ENCODE measurements around the gene XPO6. TPM values are rescaled to one million over a fixed set of nuclear protein-coding genes. Genes with fewer than 3 reads are reported as not detected.

Gene XPO6
- total RNA-seq, 1 donor from 2014 or later = 59.4 TPM

DNA sequence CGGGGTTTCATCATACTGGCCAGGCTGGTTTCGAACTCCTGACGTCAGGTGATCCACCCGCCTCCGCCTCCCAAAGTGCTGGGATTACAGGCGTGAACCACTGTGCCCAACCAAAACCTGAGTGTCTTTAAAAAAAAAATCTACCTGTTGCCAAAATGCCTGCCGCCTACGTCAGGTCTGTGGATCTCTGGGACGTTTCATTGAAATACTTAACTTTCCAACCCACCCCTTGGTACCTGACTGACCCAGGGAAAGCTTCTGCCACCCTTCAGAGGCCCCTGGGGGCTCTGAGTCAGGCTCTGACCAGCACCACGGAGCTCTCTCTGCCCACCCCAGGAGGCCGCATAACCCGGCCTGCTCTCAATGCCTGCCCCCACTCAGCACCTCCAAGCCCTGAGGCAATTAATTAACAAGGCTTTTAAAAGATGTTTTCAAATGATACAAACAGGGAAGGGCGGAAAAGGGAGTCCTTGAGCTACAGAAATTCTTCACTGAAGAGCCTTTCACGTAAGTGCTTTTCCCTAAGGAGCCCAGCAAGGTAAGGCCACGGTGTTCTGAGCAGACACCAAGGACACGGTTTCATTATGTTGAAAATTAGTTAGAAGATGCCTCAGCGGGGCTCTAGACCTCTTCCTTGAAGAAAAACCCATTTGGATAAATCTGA, 118.9 kb downstream of the XPO6 start:
- no peak for DNase-seq (ENCODE audit: low read depth in 2 of 2)

DNA sequence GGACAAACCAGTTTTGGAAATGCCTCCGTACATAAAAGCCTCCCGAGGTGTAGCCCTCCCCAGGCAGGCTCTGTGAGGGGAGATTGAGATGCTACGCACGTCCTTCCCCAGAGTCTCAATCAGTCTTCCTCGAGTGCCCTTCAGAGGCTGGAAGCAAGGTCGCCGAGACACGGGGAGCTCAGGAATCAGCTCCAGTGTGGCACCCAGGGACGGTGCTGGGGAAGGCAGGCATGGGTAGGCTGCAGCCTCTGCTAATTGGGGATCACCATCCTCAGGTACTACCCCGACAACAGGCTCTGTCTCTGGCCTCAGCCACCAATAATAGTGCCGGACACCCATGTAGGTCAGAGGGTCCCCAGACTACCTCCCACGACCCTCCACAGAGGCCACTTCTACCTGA, 120.1 kb downstream of the XPO6 start:
- DNase-seq (ENCODE audit: low read depth in 2 of 2) = no peak

DNA sequence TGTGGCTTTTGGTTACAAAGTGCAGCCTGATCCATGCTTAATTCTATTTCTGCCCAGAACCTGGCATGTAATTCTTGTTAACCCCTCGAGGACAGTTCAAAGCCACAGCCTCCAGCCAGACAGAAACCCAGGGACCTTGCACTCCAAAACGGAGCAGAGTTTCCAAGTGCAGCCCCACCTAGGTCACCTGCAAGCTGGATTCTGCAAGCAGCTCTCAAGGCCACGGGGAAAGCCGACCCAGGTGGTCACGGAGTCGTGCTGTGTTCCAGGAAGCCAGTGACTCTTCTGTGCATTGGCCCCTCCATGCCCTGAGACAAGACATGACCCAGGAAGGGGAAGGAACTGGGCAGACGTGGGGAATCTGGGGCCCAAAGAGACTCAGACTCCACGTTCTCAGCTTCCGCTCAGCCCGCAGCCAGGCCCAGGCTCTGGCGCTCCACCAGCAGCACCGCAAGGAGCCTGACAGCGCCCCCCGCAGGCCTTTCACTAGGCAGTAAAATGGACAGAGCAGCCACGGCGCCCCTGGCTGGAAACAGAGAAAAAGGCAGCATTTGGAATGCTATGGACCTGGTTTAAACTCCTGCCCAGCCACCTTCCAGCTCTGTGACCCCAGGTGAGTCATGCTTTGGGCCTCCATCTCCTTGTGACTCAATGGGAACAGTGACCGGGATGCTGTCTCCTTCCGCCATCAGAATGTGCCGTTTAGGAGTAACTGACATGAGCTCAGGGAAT, 121.0 kb downstream of the XPO6 start:
- peak in 1 of 2 donors; percentile 11 for DNase-seq (ENCODE audit: low read depth in 2 of 2)

DNA sequence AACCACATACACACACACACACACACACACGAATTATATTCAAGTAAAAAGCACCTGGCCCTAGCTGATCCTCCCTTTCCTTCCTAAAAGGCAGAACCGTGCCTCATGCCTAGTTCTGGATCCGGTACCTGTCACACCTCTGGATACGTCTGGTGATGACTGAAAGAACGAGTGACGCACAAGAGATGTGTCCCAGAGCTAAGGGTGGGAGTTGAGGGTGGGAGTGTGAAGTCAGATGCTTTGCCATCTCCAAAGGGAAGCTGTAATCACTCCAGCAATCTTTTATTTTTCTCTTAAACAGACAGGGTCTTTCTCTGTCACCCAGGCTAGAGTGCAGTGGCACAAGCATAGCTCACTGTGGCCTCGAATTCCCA, 121.8 kb downstream of the XPO6 start:
- DNase-seq (ENCODE audit: low read depth in 2 of 2) = no peak

DNA sequence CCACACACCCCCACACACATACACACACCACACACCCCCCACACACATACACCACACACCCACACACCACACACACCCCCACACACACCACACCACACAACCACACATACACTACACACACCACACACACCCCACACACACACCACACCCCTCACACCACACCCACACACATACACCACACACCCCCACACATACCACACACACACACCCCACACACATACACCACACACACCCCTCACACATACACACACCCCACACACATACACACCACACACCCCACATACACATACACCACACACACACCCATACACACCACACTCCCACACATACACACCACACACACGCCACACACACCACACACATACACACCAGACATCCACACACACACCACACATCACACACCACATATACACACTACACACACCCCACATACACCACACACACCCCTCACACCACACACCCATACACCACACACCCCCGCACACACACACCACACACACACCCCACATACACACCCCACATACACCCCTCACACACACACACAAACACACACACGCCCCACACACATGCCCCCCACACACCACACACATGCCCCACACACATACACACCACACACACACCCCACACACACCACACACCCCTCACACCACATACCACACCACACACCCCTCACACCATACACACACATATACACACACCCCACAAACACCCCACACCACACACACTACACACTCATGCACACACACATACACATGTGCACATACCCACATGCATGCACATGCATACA, 122.4 kb downstream of the XPO6 start:
- no peak for DNase-seq (ENCODE audit: low read depth in 2 of 2)

DNA sequence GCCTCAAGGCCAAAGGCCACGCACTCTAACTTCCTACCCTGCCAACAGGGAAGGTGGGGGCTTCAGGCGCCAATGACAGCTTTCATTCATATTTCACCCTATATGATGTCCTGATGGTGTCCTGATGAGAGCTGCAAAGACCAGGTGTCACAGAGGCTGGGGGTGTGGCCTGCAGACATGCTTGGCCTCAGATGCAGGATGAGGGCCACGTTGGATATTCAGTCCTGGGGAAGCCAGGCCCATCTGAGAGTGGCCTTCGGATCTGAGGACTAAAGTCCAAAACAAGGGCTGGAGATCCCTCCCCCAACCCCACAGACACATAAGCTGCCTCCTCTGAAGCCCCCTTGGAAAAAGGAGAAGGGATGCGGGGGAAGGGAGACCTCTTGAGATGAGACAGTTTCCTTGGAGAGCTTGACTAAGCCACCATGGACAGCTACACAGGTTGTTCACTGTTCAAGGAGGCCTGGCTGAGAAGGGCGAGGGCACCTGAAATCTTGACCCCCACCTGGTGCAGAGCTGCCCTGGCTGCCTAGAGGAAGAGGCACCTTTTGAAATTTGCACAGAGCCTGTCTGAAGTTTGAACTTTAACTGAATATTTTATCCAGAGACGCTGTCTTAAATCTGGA, 124.0 kb downstream of the XPO6 start:
- no peak for DNase-seq (ENCODE audit: low read depth in 2 of 2)

DNA sequence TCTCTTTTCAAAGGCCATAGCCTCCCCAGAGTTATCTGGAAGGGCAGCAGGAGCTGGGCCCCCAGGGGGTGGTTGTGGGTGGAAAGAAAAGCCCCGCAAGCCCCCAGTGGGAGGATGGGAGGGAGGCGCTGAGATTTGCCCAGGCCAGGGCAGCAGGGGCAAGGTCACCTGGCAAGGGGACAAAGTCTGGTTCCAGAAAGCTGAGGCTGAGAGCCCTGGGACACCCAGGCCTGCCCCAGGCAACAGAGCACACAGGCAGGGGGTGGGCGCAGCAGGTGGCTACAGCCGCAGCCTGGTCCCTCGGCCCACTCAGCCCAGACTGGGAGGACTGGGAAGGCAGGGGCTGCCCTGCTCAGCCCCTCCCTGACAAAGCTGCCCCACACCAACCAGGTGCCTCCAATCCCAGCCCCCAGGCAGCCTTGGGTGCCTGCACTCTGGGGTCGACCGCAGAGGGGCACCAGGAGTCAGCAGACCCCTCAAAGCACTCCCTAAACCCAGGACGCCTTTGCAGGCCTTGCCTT, 124.6 kb downstream of the XPO6 start:
- no peak for DNase-seq (ENCODE audit: low read depth in 2 of 2)

DNA sequence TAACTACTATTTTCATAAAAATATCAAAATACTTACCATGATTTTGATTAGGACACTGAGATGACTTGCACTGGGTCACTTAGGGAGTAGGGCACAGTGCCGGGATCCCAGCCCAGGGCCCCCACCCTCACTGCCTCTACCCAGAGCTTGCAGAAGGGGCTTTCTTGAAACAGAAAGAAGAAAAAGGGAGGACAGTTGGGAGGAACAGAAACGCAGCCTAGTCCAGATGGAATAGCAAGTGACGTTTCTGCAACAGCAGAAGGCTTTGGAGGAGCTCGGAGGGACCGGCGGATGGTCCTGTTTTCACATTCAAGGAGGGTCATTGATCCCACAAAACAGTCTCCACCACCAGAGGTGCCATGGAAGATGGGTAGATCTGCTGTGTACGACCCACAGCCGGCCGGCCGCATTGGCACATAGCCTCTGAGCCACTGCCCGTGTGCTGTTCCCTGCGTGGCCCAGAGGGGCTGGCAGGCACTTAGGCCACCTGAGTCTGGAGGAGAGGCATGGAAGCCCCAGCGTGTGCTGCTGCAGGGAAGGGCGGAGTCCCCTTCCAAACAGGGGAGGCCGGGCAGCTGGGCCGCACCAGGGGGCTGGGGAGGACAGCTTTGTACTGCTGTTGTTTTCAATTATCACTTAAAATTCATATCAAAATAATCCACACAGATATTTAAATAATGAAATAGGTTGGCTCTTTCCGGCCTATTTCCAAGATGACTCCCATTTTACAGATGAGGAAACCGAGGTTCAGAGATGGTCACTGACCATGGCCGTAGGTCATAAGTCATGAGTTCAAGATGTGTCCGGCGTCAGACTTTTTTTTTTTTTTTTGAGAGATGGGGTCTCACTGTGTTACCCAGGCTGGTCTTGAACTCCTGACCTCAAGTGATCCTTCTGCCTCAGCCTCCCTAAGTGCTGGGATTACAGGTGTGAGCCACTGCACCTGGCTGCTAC, 125.3 kb downstream of the XPO6 start:
- no peak for DNase-seq (ENCODE audit: low read depth in 2 of 2)

DNA sequence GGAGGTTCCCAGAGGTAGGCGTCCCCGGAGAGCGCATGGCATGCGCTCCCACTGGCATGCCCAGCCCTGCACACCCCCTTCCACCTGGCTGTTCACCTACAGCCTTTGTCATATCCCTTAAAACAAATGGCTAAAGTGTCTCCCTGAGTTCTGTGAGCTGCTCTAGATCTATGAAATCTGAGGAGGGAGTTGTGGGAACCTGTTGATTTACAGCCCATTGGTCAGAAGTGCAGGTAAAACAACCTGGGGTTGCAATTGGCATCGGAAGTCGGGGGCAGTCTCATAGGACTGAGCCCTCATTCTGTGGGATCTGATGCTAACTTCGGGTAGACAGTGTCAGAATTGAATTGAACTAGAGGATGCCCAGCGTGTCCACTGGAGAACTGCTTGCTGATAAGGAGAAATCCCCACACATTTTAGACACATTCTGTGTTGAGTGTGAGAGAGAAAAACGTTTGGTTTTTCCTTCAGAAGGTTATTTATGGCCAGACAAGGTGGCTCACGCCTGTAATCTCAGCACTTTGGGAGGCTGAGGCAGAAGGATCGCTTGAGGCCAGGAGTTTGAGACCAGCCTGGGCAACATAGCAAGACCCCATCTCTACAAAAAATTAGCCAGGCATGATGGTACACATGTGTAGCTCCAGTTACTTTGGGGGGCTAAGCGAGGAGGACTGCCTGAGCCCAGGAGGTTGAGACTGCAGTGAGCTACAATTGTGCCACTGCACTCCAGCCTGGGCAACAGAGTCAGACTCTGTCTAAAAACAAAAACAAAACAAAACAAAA, 126.2 kb downstream of the XPO6 start:
- no peak for DNase-seq (ENCODE audit: low read depth in 2 of 2)

DNA sequence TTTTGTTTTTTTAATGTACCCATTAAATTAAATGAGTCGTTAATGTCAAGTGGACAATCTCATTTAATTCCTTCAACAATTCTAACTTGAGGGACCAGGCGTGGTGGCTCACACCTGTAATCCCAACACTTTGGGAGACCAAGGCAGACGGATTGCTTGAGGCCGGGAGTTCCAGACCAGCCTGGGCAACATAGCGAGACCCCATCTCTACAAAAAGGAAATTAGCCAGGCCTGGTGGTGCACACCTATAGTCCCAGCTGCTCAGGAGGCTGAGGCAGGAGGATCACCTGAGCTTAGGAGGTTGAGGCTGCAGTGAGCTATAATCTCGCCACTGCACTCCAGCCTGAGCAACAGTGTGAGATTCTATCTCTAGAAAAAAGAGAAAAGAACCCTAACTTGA, 127.6 kb downstream of the XPO6 start:
- no peak for DNase-seq (ENCODE audit: low read depth in 2 of 2)

DNA sequence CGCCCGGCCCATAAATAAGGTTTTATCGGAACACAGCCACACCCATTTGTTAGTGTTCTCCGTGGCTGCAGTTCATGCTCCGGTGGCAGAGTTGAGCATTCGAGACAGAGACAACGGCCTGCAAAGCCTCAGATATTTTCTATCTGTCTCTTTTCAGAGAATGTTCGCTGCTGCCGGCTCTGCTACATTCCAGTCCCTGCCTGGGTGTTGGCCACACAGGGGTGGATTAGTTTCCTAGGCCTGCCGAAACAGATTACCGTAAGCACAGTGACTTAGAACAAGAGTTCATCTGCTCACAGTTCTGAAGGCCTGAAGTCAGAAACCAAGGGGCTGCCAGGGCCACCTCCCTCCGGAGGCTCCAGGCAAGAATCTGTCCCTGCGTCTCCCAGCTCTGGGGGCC, 129.1 kb downstream of the XPO6 start:
- DNase-seq (ENCODE audit: low read depth in 2 of 2) = no peak

DNA sequence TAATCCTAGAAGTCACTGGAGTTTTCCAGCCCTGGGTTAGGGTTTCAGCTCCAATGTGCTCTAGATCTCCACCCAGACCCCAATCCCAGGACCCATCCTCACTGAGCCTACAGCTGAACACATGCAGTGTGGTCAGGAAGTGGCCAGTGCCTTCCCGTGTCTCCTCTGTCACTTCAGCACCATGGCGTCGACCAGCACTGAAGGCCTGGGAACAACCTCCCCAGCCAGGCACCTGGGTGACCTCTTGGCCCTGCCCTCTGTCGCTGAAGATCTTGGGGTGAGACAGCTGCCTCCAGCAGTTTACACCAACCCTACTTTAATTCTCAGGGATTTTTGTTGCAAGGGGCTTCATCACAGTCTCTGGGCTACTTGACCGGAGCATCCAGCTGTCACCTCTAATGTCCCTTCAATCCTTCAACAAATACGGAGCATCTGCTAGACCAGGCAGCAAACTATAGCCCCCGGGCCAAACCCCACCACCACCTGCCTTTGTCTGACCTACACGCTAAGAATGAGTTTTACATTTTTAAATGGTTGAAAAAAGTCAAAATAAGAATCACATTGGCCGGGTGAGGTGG, 130.3 kb downstream of the XPO6 start:
- DNase-seq (ENCODE audit: low read depth in 2 of 2) = no peak

DNA sequence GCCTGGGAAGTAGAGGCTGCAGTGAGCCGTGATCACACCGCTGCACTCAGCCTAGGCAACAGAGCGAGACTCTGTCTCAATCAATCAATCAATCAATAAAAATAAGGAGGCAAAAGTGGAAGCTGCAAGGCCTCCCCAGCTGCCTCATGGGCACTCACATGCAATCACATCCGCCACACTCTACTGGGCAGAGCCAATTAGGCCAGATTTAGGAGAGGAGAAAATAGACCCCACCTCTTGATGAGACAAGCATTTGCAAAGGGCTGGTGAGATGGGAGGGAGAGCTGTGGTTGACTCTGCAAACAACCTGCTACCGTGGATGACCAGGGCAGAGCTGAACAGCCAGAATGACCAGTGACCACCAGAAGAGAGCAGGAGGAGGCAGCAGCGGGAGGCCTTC, 133.5 kb downstream of the XPO6 start:
- no peak for DNase-seq (ENCODE audit: low read depth in 2 of 2)

DNA sequence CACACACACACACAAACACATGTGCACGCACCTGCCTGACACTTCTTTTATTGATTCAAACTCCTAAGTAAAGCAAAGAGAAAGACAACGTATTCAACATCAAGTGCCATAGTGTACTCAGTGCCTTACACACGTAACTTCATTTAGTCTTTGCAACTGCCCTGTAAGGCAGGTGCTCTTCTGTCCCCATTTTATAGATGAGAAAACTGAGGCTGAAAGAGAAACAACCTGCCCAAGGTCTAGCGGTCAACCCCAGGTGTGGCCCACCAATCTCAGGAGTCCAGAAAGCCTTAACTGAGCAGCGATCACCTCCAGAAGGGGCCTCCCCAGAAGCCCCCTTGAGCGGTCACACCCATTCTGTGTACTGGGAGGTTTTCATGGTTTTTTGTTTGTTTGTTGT, 137.9 kb downstream of the XPO6 start:
- DNase-seq (ENCODE audit: low read depth in 2 of 2) = no peak

DNA sequence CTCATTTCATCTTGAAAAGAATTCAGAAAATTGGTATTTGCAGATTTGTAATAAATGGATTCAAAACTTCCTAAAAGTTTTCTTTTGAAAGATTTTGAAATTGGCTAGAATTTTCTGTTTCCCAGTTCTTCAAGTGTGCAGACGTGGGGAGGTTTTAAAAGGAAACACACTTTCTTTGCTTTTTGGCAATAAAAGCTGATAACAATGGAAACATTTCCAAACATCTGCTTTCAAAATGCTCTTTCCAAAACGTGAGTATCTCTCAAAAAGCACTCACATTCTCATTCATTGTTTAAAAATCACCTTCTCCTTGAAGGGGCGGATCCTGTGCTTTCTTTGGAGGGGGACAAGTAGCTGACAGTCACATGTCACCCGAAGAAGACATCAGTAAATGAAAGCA, 139.7 kb downstream of the XPO6 start:
- DNase-seq (ENCODE audit: low read depth in 2 of 2) = no peak

DNA sequence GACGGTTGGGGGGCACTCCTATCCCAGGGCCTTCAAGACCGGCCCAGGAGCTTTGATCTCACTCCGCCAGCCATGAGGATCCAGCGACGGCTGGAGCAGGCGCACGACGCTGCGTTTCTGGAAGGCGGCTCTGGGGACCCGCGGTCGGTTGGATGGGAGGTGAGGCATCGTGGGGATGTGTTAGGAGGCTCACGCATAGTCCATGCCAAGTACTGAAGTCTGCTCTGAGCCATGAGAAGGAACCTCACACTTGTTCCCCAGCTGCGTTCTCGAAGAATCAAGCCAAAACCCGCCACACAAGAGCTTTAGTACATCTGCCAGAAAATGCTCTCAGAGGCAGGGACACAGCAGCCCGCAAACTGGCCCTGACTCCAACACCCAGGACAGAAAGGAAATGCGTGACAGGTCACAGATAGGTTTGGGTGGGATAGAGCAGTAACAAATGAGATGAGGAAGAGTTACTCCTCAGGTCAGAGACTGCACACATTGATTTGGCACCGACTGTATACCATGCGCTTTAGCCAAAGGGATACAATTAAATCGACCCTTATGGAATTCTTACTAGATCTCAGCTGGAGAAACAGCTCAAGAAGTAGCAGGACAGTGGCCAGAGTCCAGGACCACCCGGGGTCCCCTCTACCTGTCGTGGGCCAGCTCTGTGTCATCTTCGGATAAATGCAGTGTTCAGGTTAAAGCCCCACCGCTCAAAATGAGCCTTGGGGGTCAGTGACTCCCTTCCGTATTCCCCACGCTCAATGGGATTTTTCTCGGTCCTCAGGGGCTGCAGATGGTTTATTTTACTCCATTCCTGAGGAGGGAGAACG, 141.6 kb downstream of the XPO6 start:
- no peak for DNase-seq (ENCODE audit: low read depth in 2 of 2)

DNA sequence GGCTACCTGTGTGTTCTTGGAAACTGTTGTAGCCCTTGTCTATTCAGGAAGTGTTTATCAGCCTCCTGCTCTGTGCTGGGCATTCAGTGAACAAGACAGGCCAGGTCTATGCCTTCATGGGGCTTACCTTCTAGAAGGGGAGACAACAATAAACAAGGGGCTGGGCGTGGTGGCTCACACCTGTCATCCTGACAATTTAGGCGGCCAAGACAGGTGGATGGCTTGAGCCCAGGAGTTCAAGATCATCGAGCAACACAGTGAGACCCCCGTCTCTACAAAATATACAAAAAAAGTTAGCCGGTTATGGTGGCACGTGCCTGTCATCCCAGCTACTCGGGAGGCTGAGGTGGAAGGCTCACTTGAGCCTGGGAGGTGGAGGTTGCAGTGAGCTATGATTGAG, 142.8 kb downstream of the XPO6 start:
- no peak for DNase-seq (ENCODE audit: low read depth in 2 of 2)

DNA sequence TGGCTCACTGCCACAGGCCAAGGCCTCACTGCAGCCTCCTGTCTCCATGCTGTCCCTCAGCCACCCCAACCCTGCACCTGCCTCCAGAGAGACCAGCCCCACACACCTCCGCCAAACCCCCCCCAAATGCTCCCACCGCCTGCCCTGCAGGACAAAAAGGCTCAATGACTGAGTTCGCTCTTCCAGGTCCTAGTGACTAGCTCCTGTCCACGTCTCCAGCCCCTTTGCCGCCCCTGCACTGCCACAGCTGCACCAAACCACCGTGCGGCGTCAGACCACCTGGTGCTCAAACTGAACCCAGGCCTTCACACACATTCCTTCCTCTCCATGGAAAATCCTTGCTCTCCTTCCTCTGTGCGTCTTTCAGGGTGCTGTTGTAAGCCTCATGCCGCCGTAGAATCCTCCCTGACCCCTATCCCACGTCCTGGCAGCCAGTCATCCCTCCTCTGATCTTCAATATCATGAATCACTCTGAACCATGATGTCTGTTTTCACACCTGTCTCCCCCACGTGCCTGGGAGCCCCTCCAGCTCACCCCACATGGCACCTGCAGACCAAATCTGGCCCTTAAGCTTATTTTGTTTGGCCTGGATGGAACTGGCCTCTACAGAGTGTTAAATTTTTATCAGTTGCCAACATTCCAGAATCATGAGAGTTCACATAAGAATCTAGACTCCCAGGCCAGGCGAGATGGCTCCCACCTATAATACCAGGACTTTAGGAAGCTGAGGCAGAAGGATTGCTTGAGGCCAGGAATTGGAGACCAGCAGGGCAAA, 144.0 kb downstream of the XPO6 start:
- DNase-seq (ENCODE audit: low read depth in 2 of 2) = peak; percentile 39 to 46

Measured in dermis microvascular lymphatic vessel endothelial cell (primary cell).